ENCODE results near the gene C2orf92. TPM values are rescaled to one million over a fixed set of nuclear protein-coding genes. Genes with fewer than 3 reads are reported as not detected.
"Not testable (repeated sequence)": the region's sequence is repeated elsewhere in the genome, so short reads cannot be mapped to it uniquely, and the experiment has no call there.

C2orf92 gene
- polyA plus RNA-seq, 2 of the 4 experiments (the other 2 are of a cell fraction): 1.1 to 2.7 TPM

- DNase-seq (ENCODE audit: low read depth in 1 of 2, low spot score in 1 of 2): peak in 1 of 2 experiments; percentile 18
- 71% methylated on average over 8 of the region's 8 CpGs for WGBS (ENCODE audit: missing lambda C conversion rate)
- Histone ChIP-seq H3K9me3 (no peaks in the 10 kb centered on the region), H3K4me3 (no peak overlapping the region), H3K4me1 (no peaks in the 10 kb centered on the region), H3K27ac (no peak overlapping the region), H3K4me2 (no peak overlapping the region)
- ChIA-PET POLR2A (no interaction called here), CTCF (interaction anchor here (1.0 to 10.0 kb wide), 6 partner anchors 10 to 685 kb away, joined by 3 to 106 read pairs (median 6); no protein-coding TSS in a partner anchor)
- FAIRE-seq: no peak
- TF ChIP-seq EHMT2 (IDR thresholded peaks at IDR 0.05; ENCODE audit: low read depth) (no peak), GATA3 (IDR thresholded peaks at IDR 0.05; ENCODE audit: borderline replicate concordance) (no peak), CHD4 (IDR thresholded peaks at IDR 0.05; ENCODE audit: borderline replicate concordance) (no peak), USF2 (IDR thresholded peaks at IDR 0.05) (peak; percentile 47; the same call in 1 of the 2 replicates)
- peak in 1 of 2 experiments; percentile 47; a peak in 3 of 6 replicates for ATAC-seq
Observed at GRCh38 chr2:97708608-97709007, 39.1 kb downstream of the C2orf92 start.

DNA sequence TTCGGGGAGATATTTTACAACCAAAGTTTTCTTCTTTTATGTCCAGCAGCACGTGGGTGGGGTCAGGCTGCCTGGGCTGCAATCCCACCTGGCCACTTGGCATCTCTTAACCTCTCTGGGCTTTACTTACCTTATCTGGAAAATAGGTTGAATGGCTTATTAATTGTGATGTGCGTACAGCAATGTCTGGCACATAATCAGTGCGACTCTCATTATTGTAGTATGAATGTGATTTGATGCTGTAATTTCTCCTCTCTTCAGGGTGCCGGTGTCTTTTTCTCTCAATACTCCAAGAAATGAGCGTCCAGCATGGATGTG, 41.8 kb downstream of the C2orf92 start:
- DNase-seq (ENCODE audit: low read depth in 1 of 2, low spot score in 1 of 2): no peak
- TF ChIP-seq HOXA7 (CRISPR knock-in tag; IDR thresholded peaks at IDR 0.05) (no peak), HOXB13 (CRISPR knock-in tag; IDR thresholded peaks at IDR 0.05; ENCODE audit: low read depth) (no peak), ZSCAN20 (CRISPR knock-in tag; IDR thresholded peaks at IDR 0.05) (no peak), HDAC2 (IDR thresholded peaks at IDR 0.05) (no peak), EHF (CRISPR knock-in tag; IDR thresholded peaks at IDR 0.05) (no peak), MAX (IDR thresholded peaks at IDR 0.05) (no peak)
- Histone ChIP-seq H3K4me3 (no peak overlapping the region), H3K4me1 (no peaks in the 10 kb centered on the region), H3K27ac (no peak overlapping the region), H3K9me3 (no peaks in the 10 kb centered on the region), H3K4me2 (no peak overlapping the region)
- ATAC-seq: no peak
- ChIA-PET CTCF (interaction anchor here (1.3 to 10.0 kb wide), 2 partner anchors 13 to 29 kb away, joined by 3 to 106 read pairs; no protein-coding TSS in a partner anchor), POLR2A (no interaction called here)
- 57% methylated on average over 6 of the region's 6 CpGs for WGBS (ENCODE audit: missing lambda C conversion rate)
- no peak for FAIRE-seq

DNA sequence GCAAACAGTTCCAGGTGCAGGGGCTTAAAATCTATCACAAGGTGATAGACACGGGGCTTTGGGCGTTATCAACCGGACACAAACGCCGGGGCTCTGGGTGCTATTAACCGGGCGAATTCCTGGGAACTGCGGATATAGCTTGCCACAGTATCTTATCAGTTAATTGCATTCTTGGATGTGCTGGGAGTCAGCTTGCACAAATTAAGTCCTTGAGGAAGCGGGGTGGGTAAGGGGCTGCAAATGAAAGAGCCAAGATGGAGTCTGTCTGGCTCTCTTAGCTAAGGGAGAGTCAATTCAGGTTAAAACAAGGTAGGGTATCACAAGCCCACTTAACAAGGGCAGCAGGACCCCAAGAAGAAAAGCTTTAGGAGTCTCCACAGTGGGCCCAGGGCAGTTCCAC, 42.7 kb downstream of the C2orf92 start:
- WGBS (ENCODE audit: missing lambda C conversion rate): 71% methylated on average over 9 of the region's 9 CpGs
- POLR2A ChIA-PET; H3K4me3 ChIP-seq; H3K4me2 ChIP-seq; FAIRE-seq; H3K4me1 ChIP-seq; DNase-seq (ENCODE audit: low read depth in 1 of 2, low spot score in 1 of 2); ATAC-seq; H3K9me3 ChIP-seq; H3K27ac ChIP-seq: not testable (repeated sequence)
- CTCF ChIA-PET: interaction anchor here (1.3 to 10.0 kb wide), 2 partner anchors 14 to 28 kb away, joined by 3 to 106 read pairs; no protein-coding TSS in a partner anchor

DNA sequence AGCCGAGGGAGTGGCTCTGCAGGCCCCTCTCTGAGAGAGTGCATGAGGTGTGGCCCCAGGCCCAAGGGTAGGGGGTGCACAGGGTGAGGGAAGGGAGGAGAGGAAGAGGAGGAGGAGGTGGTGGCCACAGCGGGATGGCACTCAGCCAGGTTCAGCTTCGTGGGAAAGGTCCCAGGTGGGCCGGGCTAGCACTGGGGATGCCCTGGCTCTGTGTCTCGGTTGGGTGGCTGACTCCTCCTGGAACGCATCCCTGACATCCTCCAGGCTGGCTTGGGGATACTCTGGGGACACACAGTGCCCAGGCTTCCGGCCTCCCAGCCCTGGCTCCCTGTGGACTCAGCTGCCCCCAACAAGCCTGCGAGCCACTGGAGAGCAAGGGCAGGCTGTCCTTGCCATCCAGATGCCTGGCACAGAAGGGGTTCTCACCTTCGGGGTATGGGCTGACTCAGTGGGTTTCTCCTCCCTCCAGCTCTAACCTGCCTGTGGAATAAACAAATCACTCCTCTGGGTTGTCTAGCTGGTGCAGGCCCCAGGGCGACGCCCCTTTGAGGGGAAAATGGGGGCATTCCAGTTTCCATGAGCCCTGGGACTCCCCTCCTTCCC, 43.3 kb downstream of the C2orf92 start:
- Histone ChIP-seq H3K4me2 (no peak overlapping the region), H3K4me3 (no peak overlapping the region), H3K27ac (no peak overlapping the region), H3K4me1 (no peaks in the 10 kb centered on the region), H3K9me3 (no peaks in the 10 kb centered on the region)
- DNase-seq (ENCODE audit: low read depth in 1 of 2, low spot score in 1 of 2): no peak
- no peak for TF ChIP-seq GATA3 (IDR thresholded peaks at IDR 0.05; ENCODE audit: borderline replicate concordance)
- no peak for TF ChIP-seq RCOR1 (IDR thresholded peaks at IDR 0.05; ENCODE audit: low read depth, low read length)
- TF ChIP-seq CEBPB (IDR thresholded peaks at IDR 0.05): no peak
- TF ChIP-seq TP53 (CRISPR knock-in tag; IDR thresholded peaks at IDR 0.05): no peak
- TF ChIP-seq TFCP2L1 (CRISPR knock-in tag; IDR thresholded peaks at IDR 0.05): no peak
- no peak for TF ChIP-seq RFX5 (IDR thresholded peaks at IDR 0.05)
- TF ChIP-seq, protein P1, sequence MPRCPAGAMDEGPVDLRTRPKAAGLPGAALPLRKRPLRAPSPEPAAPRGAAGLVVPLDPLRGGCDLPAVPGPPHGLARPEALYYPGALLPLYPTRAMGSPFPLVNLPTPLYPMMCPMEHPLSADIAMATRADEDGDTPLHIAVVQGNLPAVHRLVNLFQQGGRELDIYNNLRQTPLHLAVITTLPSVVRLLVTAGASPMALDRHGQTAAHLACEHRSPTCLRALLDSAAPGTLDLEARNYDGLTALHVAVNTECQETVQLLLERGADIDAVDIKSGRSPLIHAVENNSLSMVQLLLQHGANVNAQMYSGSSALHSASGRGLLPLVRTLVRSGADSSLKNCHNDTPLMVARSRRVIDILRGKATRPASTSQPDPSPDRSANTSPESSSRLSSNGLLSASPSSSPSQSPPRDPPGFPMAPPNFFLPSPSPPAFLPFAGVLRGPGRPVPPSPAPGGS (IDR thresholded peaks at IDR 0.05): no peak
- no peak for TF ChIP-seq NPAS2 (CRISPR knock-in tag; IDR thresholded peaks at IDR 0.05; ENCODE audit: borderline replicate concordance)
- TF ChIP-seq, protein P2, sequence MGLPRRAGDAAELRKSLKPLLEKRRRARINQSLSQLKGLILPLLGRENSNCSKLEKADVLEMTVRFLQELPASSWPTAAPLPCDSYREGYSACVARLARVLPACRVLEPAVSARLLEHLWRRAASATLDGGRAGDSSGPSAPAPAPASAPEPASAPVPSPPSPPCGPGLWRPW (IDR thresholded peaks at IDR 0.05): no peak
- TF ChIP-seq HOXB13 (CRISPR knock-in tag; IDR thresholded peaks at IDR 0.05; ENCODE audit: low read depth): no peak
- no peak for TF ChIP-seq FOXS1 (CRISPR knock-in tag; IDR thresholded peaks at IDR 0.05)
- TF ChIP-seq ZNF302 (CRISPR knock-in tag; IDR thresholded peaks at IDR 0.05): no peak
- no peak for ATAC-seq
- WGBS (ENCODE audit: missing lambda C conversion rate): 61% methylated on average over 9 of the region's 11 CpGs
- no peak for FAIRE-seq
- ChIA-PET CTCF (interaction anchor here (10.0 kb wide), 1 partner anchor 14 kb away, joined by 106 read pairs; no protein-coding TSS in a partner anchor), POLR2A (no interaction called here)
